Hepatocyte (in vitro differentiated cells): Measurements from ENCODE around the gene GDF15. TPM values are rescaled to one million over a fixed set of nuclear protein-coding genes. Genes with fewer than 3 reads are reported as not detected.
"Not testable (repeated sequence)": the region's sequence is repeated elsewhere in the genome, so short reads cannot be mapped to it uniquely, and the experiment has no call there.

Experiments
- DNase-seq: peaks from one replicate; pipeline ENCODE4 v3.0.0-alpha.2; 2016; ENCODE audit warnings: low spot score
- H2AFZ ChIP-seq: fragments of 200-600 bp; sonication (generic); 2 replicates; pipeline ENCODE4 v1.6.0; 2016; ENCODE audit warnings: antibody characterized with exemption, mild to moderate bottlenecking
- H3K27ac ChIP-seq: fragments of 200-600 bp; sonication (generic); 2 replicates; pipeline ENCODE4 v1.5.1; 2016; ENCODE audit warnings: mild to moderate bottlenecking
- H3K27me3 ChIP-seq: fragments of 200-600 bp; sonication (generic); 2 replicates; pipeline ENCODE4 v1.6.1; 2016
- H3K36me3 ChIP-seq: fragments of 200-600 bp; sonication (generic); replicated peaks from 2 replicates; pipeline ENCODE4 v1.5.1; 2016; ENCODE audit warnings: low read depth; ENCODE audit not compliant: insufficient read depth
- H3K4me1 ChIP-seq: fragments of 200-600 bp; sonication (generic); 2 replicates; pipeline ENCODE4 v1.5.1; 2016; ENCODE audit warnings: mild to moderate bottlenecking, moderate library complexity; ENCODE audit not compliant: insufficient read depth
- H3K4me2 ChIP-seq: fragments of 200-600 bp; sonication (generic); 2 replicates; pipeline ENCODE4 v1.6.0; 2016
- H3K4me3 ChIP-seq: fragments of 200-600 bp; sonication (generic); 2 replicates; pipeline ENCODE4 v1.5.1; 2016; ENCODE audit warnings: mild to moderate bottlenecking
- H3K79me2 ChIP-seq: fragments of 200-600 bp; sonication (generic); 2 replicates; pipeline ENCODE4 v1.6.0; 2017; ENCODE audit warnings: mild to moderate bottlenecking
- H3K9me2 ChIP-seq: fragments of 200-600 bp; sonication (generic); replicated peaks from 2 replicates; pipeline ENCODE4 v1.6.0; 2017; ENCODE audit warnings: mild to moderate bottlenecking; ENCODE audit not compliant: insufficient read depth
- H3K9me3 ChIP-seq: fragments of 200-600 bp; sonication (generic); 2 replicates; pipeline ENCODE4 v1.5.1; 2016; ENCODE audit warnings: low read depth, mild to moderate bottlenecking
- H4K20me1 ChIP-seq: fragments of 200-600 bp; sonication (generic); 2 replicates; pipeline ENCODE4 v1.6.0; 2016; ENCODE audit warnings: mild to moderate bottlenecking; ENCODE audit not compliant: insufficient read depth, poor library complexity, severe bottlenecking
- CTCF ChIP-seq: fragments of 200-600 bp; sonication (generic); IDR thresholded peaks from 2 replicates; pipeline ENCODE4 v1.5.1; 2016; ENCODE audit warnings: antibody characterized with exemption, mild to moderate bottlenecking; ENCODE audit not compliant: poor library complexity
- EZH2 ChIP-seq: fragments of 200-600 bp; sonication (generic); IDR thresholded peaks from 2 replicates; pipeline ENCODE4 v1.6.1; 2016; ENCODE audit warnings: antibody characterized with exemption, mild to moderate bottlenecking, borderline replicate concordance
- EZH2phosphoT487 ChIP-seq: fragments of 200-600 bp; sonication (generic); IDR thresholded peaks from one replicate; pipeline ENCODE4 v1.6.1; 2018; ENCODE audit warnings: antibody characterized with exemption, mild to moderate bottlenecking, low read depth, moderate library complexity; ENCODE audit not compliant: unreplicated experiment, severe bottlenecking
- WGBS: methylation state at CpG from one replicate; pipeline ENCODE4 v1.1.6; 2016; ENCODE audit warnings: low lambda C conversion rate; ENCODE audit errors: missing lambda C conversion rate; 5-methylcytosine and 5-hydroxymethylcytosine counted together
- polyA plus RNA-seq: library from polyadenylated mRNA; unstranded; fragments of >200 nt; fragmentation: Nextera tagmentation; extraction: Ambion mirVana; gene quantifications from 2 replicates; pipeline ENCODE4 v1.2.1, GENCODE V29; 2016
- total RNA-seq: library from RNA; depleted of rRNA; stranded (reverse); fragments of >200 nt; gene quantifications from 2 replicates; pipeline ENCODE4 v1.2.3, GENCODE V29; 2014

GDF15 gene
- total and polyA plus RNA-seq, 2 experiments from 2014 or later = 123 to 175 TPM

DNA sequence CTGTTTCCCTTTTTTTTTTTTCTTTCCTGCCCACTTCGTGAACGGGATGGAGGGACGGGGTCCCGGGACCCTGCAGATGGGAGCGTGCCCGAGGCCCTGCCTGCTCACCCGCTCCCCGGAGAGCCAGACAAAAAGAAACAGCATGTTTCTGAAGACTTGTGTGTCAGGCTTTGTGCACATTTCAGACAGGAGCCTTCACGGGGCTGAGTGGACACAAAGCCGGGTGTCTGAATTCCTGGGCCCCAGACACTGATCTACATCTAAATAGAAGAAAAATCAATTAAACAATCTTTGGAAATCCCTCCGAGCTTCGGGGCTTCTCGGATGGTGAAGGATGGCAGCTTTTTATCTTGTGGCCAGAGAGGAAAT is 41.4 kb upstream of the GDF15 start:
- no peak overlapping the region for H3K27ac ChIP-seq
- H3K9me3 ChIP-seq = no peaks in the 10 kb centered on the region
- DNase-seq = no peak
- H3K79me2 ChIP-seq = peaks cover 19% of the 10 kb centered on the region
- H3K4me2 ChIP-seq = no peak overlapping the region
- H4K20me1 ChIP-seq = peaks cover 3% of the 10 kb centered on the region
- 68% methylated on average over 13 of the region's 13 CpGs for WGBS
- no peak overlapping the region for H2AFZ ChIP-seq
- no peaks in the 10 kb centered on the region for H3K27me3 ChIP-seq
- peaks cover 5% of the 10 kb centered on the region for H3K4me1 ChIP-seq
- no peaks in the 10 kb centered on the region for H3K36me3 ChIP-seq
- no peaks in the 10 kb centered on the region for H3K9me2 ChIP-seq
- TF ChIP-seq EZH2phosphoT487 (no peak), CTCF (no peak), EZH2 (no peak)
- H3K4me3 ChIP-seq = no peak overlapping the region

DNA sequence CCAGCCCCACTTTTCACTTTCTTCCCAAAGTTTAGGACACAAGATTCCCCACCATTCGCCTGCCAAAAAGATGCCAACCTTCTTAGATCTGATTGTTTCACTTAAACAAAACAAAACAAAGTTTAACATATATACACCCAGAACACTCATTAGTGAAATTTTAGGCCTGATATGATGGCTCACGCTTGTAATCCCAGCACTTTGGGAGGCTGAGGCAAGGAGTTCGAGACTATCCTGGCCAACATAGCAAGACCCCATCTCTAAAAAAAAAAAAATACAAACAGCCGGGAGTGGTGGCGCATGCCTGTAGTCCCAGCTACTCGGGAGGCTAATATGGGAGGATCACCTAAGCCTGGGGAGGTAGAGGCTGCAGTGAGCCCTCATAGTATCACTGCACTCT is 40.7 kb upstream of the GDF15 start:
- TF ChIP-seq EZH2 (no peak), EZH2phosphoT487 (no peak), CTCF (no peak)
- DNase-seq = no peak
- Histone ChIP-seq H3K4me1 (no peaks in the 10 kb centered on the region), H3K9me3 (no peaks in the 10 kb centered on the region), H3K4me2 (no peak overlapping the region), H4K20me1 (peaks cover 3% of the 10 kb centered on the region), H3K36me3 (no peaks in the 10 kb centered on the region), H3K79me2 (peaks cover 19% of the 10 kb centered on the region), H3K27me3 (no peaks in the 10 kb centered on the region), H3K4me3 (no peak overlapping the region), H3K9me2 (no peaks in the 10 kb centered on the region), H3K27ac (no peak overlapping the region), H2AFZ (no peak overlapping the region)
- WGBS = 94% methylated on average over 6 of the region's 6 CpGs

DNA sequence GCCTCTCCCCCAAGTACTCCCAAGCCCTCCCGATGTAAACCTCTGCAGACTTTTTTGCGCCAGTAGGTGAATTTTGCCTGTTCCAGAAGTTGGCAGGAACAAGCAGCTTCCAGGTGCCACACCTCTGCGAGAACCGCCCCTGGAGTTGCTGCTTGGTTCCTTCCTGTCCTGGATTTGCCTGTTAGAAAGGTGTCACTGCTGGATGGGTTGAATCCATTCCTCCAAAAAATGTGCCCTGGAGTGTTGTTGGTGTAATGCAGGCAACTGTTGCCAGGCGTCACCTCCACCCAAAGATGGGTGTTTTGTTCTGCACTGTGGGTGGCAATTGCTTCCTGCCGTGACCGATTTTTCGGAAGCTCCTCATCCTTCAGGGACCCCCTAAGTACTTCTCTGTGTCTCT is 39.9 kb upstream of the GDF15 start:
- Histone ChIP-seq H3K79me2 (peaks cover 17% of the 10 kb centered on the region), H3K4me2 (no peak overlapping the region), H3K27me3 (no peaks in the 10 kb centered on the region), H2AFZ (no peak overlapping the region), H3K36me3 (no peaks in the 10 kb centered on the region), H3K4me1 (no peaks in the 10 kb centered on the region), H3K27ac (no peak overlapping the region), H3K9me2 (no peaks in the 10 kb centered on the region), H3K4me3 (no peak overlapping the region), H4K20me1 (peaks cover 3% of the 10 kb centered on the region), H3K9me3 (no peaks in the 10 kb centered on the region)
- WGBS = 77% methylated on average over 8 of the region's 8 CpGs
- TF ChIP-seq EZH2 = no peak
- TF ChIP-seq EZH2phosphoT487 = no peak
- TF ChIP-seq CTCF = no peak
- DNase-seq = no peak

GRCh38 chr19:18348171-18348570 is 37.8 kb upstream of the GDF15 start:
- H2AFZ ChIP-seq = no peak overlapping the region
- H3K27me3 ChIP-seq = no peaks in the 10 kb centered on the region
- no peaks in the 10 kb centered on the region for H3K4me1 ChIP-seq
- H3K27ac ChIP-seq = no peak overlapping the region
- 95% methylated on average over 17 of the region's 17 CpGs for WGBS
- no peak for DNase-seq
- H3K4me3 ChIP-seq = no peak overlapping the region
- no peaks in the 10 kb centered on the region for H3K9me2 ChIP-seq
- peaks cover 3% of the 10 kb centered on the region for H3K79me2 ChIP-seq
- no peaks in the 10 kb centered on the region for H3K9me3 ChIP-seq
- H4K20me1 ChIP-seq = no peaks in the 10 kb centered on the region
- no peak overlapping the region for H3K4me2 ChIP-seq
- TF ChIP-seq CTCF (no peak), EZH2phosphoT487 (no peak), EZH2 (no peak)
- no peaks in the 10 kb centered on the region for H3K36me3 ChIP-seq

GRCh38 chr19:18348818-18349339 is 37.1 kb upstream of the GDF15 start:
- not testable (repeated sequence) for H3K79me2 ChIP-seq, H3K27me3 ChIP-seq, H3K36me3 ChIP-seq, H3K9me3 ChIP-seq, DNase-seq, H4K20me1 ChIP-seq, H3K27ac ChIP-seq, H2AFZ ChIP-seq, H3K4me1 ChIP-seq, H3K9me2 ChIP-seq, H3K4me2 ChIP-seq, H3K4me3 ChIP-seq
- WGBS = 95% methylated on average over 6 of the region's 6 CpGs
